HG03354 (cell line): Measurements from ENCODE around the gene PBOV1.

Experiments used
- ATAC-seq: cut with Tn5 transposase; IDR thresholded peaks from one replicate; pipeline ENCODE4 v1.9.1; 2021; ENCODE audit warnings: mild to moderate bottlenecking; ENCODE audit not compliant: unreplicated experiment, poor library complexity, severe bottlenecking

The PBOV1 gene

GRCh38 chr6:138218449-138218848 lies at the start of gene PBOV1:
Gene PBOV1, minus strand, starts transcription at chr6:138218491. Its CDS starts 96 bp downstream, at chr6:138218395.
- ATAC-seq, result no peak

GRCh38 chr6:138266095-138266494 lies 47.8 kb upstream of the PBOV1 start:
- no peak for ATAC-seq

- ATAC-seq, result no peak
Measured at GRCh38 chr6:138264372-138264880, 46.1 kb upstream of the PBOV1 start.

GRCh38 chr6:138263963-138264362 lies 45.7 kb upstream of the PBOV1 start:
- no peak for ATAC-seq

- no peak for ATAC-seq
Measured at GRCh38 chr6:138261116-138261780, 43.0 kb upstream of the PBOV1 start.

- no peak for ATAC-seq
Measured at GRCh38 chr6:138258991-138259390, 40.7 kb upstream of the PBOV1 start.

- no peak for ATAC-seq
Measured at GRCh38 chr6:138258197-138258596, 39.9 kb upstream of the PBOV1 start.

GRCh38 chr6:138257638-138258040 lies 39.3 kb upstream of the PBOV1 start:
- no peak for ATAC-seq

- no peak for ATAC-seq
Measured at GRCh38 chr6:138255443-138255842, 37.2 kb upstream of the PBOV1 start.

- no peak for ATAC-seq
Measured at GRCh38 chr6:138253731-138254130, 35.4 kb upstream of the PBOV1 start.

GRCh38 chr6:138250513-138251247 lies 32.4 kb upstream of the PBOV1 start:
- no peak for ATAC-seq

GRCh38 chr6:138250053-138250452 lies 31.8 kb upstream of the PBOV1 start:
- no peak for ATAC-seq

- ATAC-seq, result no peak
Measured at GRCh38 chr6:138248878-138249277, 30.6 kb upstream of the PBOV1 start.

- no peak for ATAC-seq
Measured at GRCh38 chr6:138248011-138248410, 29.7 kb upstream of the PBOV1 start.

GRCh38 chr6:138246650-138247440 lies 28.6 kb upstream of the PBOV1 start:
- ATAC-seq, result no peak

GRCh38 chr6:138245751-138246150 lies 27.5 kb upstream of the PBOV1 start:
- no peak for ATAC-seq

GRCh38 chr6:138242987-138243592 lies 24.8 kb upstream of the PBOV1 start:
- ATAC-seq, result no peak

- ATAC-seq, result no peak
Measured at GRCh38 chr6:138241934-138242333, 23.6 kb upstream of the PBOV1 start.

GRCh38 chr6:138241381-138241780 lies 23.1 kb upstream of the PBOV1 start:
- ATAC-seq, result no peak
